ENCODE results near the gene TMEM121B.

- TF ChIP-seq CTCF (conservative IDR thresholded peaks at IDR 0.05; ENCODE audit: low read length): no peak
- TF ChIP-seq EZH2phosphoT487 (IDR thresholded peaks at IDR 0.05; ENCODE audit: borderline replicate concordance, low read depth, low read length): no peak
Measured at GRCh38 chr22:17102297-17102667, 18.9 kb downstream of the TMEM121B start.

Data from OCI-LY7 (cell line).